Right atrium auricular region (tissue), 2 donors: ENCODE data around the gene FIZ1. TPM values are rescaled to one million over a fixed set of nuclear protein-coding genes. Genes with fewer than 3 reads are reported as not detected.
A peak's percentile ranks its signal among the peaks of the same experiment; 100 is the strongest.

Experiments used
- DNase-seq: peaks from one replicate; pipeline ENCODE4 v3.0.0-alpha.2; 2019; ENCODE audit warnings: low spot score
- H3K27ac ChIP-seq, 2 donors: fragments of 200-600 bp; sonication (generic); 1 replicate in 1 of 2; 2 replicates in 1 of 2; pipeline ENCODE4 v1.5.1; 2016 to 2019
- H3K27me3 ChIP-seq, 2 donors: fragments of 200-600 bp; sonication (generic); one replicate each; pipeline versions ENCODE4 v1.5.1 to v1.6.0; 2017 to 2019
- H3K36me3 ChIP-seq: fragments of 200-600 bp; sonication (generic); one replicate; pipeline ENCODE4 v1.5.1; 2016
- H3K4me1 ChIP-seq, 2 donors: fragments of 200-600 bp; sonication (generic); one replicate each; pipeline versions ENCODE4 v1.5.1 to v1.6.0; 2017 to 2019
- H3K4me3 ChIP-seq, 2 donors: fragments of 200-600 bp; sonication (generic); 1 replicate in 1 of 2; 2 replicates in 1 of 2; pipeline ENCODE4 v1.5.1; 2017 to 2019; ENCODE audit warnings: mild to moderate bottlenecking in 1 of 2, moderate library complexity in 1 of 2
- H3K9me3 ChIP-seq, 2 donors: fragments of 200-600 bp; sonication (generic); one replicate each; pipeline ENCODE4 v1.5.1; 2019
- total RNA-seq, 2 donors: library from RNA; depleted of rRNA; stranded (reverse); fragments of >200 nt; gene quantifications; one replicate each; pipeline ENCODE4 v1.1.0, GENCODE V29; 2016
- TF ChIP-seq, protein P1 (sequence below), 2 donors: fragments of 200-600 bp; sonication (generic); IDR thresholded peaks; one replicate each; pipeline ENCODE4 v1.5.1; 2019; ENCODE audit warnings: antibody characterized with exemption in 2 of 2

FIZ1 gene
- total RNA-seq, 2 donors from 2014 or later: 9.2 to 12.2 TPM

DNA sequence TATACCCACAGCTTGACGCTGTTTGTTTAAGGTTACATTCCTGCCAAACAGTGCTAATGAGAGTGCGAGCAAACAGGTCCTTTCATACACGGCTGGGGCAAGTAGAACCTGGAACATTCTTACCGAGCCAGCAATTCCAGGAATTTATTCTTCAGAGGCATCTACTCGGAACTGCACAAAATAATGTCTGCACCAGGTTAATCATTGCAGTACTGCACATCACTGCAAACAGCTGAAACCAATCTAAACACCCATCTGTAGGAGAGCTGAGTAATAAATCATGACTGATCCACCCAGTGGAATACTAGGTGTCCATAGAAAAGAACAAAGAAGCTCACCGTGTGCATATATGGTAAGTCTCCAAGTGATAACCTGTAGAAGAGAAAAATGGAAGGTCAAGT, 17.5 kb downstream of the FIZ1 start:
- no peaks in the 10 kb centered on the region for H3K27me3 ChIP-seq
- no peaks in the 10 kb centered on the region for H3K9me3 ChIP-seq
- no peak overlapping the region for H3K4me3 ChIP-seq
- H3K36me3 ChIP-seq: peaks cover 10% of the 10 kb centered on the region
- no peak overlapping the region for H3K27ac ChIP-seq
- peaks cover 0 to 28% of the 10 kb centered on the region in 2 donors for H3K4me1 ChIP-seq
- TF ChIP-seq, protein P1, sequence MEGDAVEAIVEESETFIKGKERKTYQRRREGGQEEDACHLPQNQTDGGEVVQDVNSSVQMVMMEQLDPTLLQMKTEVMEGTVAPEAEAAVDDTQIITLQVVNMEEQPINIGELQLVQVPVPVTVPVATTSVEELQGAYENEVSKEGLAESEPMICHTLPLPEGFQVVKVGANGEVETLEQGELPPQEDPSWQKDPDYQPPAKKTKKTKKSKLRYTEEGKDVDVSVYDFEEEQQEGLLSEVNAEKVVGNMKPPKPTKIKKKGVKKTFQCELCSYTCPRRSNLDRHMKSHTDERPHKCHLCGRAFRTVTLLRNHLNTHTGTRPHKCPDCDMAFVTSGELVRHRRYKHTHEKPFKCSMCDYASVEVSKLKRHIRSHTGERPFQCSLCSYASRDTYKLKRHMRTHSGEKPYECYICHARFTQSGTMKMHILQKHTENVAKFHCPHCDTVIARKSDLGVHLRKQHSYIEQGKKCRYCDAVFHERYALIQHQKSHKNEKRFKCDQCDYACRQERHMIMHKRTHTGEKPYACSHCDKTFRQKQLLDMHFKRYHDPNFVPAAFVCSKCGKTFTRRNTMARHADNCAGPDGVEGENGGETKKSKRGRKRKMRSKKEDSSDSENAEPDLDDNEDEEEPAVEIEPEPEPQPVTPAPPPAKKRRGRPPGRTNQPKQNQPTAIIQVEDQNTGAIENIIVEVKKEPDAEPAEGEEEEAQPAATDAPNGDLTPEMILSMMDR (IDR thresholded peaks at IDR 0.05): no peak
- no peak for DNase-seq

DNA sequence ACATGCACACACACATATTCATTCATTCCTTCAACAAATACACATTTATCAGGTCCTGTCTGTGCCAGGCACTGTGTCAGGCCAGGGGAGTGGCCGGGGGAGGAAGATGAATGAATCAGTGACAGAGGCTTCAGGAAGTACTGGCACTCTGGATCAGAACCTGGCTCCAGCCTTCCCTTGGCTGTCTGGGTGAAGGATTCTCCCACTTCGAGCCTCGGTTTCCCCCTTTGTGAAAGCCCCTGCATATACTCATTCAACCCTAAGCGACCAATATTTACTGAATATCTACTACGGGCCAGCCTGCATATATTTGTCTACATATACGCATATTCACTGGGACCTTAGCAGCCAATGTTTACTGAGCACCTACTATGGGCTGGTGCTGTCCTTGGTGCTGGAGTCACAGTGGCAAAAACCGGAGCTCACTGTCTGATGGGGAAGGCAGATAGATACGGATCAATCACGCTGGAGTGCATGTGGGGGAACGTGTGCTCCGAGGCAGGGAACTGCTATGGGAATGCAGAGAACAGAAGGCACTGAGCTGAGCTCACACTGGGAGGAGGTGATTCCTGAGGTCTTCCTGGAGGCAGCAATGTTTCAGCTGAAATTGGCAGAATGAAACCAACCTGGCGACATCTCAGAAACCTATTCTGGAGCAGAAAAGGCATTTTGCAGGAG, 18.0 kb downstream of the FIZ1 start:
- peak overlapping the region; percentile 83 to 96 for H3K4me3 ChIP-seq
- H3K9me3 ChIP-seq: no peaks in the 10 kb centered on the region
- TF ChIP-seq, protein P1 (IDR thresholded peaks at IDR 0.05): no peak
- no peaks in the 10 kb centered on the region for H3K27me3 ChIP-seq
- DNase-seq: no peak
- H3K27ac ChIP-seq: peak overlapping the region; percentile 91 to 97
- H3K36me3 ChIP-seq: peaks cover 10% of the 10 kb centered on the region
- H3K4me1 ChIP-seq: peaks cover 0 to 22% of the 10 kb centered on the region in 2 donors

DNA sequence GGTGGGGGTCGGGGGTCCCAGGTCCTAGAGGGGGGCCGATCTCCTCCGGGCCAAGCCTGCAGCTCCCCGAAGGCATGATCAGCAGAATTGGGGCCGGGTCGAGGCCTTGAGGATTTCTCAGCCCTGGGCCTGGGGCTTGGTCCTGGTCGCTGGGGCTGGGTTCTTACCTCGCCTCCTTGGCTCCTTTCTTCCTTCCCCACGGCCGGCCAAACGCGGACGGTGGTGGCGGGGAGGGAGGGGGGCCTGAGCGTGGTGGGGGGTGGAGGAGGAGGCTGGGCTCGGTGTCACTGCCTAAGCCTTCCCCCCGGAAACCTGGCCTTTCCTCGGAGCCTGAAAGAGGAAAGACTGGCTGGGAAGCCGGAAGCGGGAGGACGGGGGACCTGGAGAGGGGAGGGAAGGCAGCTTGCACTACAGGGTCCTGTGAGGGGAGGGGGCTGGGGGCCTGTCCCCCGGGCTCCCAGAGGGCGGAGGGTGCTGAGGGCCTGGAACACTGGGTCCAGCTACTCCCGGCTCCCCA, 18.6 kb downstream of the FIZ1 start, which contains the start of gene ZNF579:
Gene ZNF579 (minus strand): TSS at position 221 of the 517 bp plus-strand sequence. CDS start 1,209 bp downstream, outside the sequence.
- peak; percentile 82 for DNase-seq

DNA sequence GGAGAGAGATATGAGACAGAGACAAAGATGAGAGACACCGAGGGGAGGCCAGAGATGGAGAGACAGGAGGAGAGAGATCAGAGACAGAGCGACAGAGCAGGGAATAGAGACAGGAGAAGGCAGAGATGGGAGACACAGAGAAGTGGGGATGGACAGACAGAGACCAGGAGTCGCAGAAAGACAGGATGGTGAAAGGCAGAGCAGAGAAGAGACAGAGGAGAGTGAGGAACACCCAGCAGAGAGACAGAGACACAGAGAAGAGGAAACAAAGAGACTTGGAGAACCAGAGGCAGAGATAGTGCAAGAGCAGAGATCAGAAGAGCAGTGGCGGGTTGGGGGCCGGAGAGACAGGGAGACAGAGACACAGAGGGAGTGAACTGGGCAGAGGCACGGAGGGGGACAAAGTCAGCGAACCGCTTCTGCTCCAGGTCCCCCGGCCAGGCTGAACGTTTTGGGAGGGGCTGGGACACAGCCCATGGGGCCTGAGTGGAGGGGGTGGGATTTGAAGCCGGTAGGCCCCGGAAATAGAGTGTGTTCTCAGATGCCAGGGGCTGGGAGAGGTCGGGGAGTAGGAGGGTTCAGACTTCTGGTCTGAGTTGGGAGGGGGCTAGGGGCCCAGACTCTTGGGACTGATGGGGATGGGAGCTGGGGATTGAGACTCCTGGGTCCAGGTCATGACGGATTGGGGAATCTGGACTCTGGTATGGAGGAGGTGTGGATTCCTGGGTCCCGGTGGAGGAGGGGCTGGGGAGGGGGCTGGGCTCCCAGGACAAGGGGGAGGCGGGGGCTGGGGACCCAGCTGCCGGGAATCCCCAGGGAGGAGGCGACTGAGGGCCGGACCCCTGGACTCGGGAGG, 19.3 kb downstream of the FIZ1 start:
- no peak for DNase-seq
- Histone ChIP-seq H3K9me3 (no peaks in the 10 kb centered on the region), H3K27me3 (no peaks in the 10 kb centered on the region), H3K4me1 (peaks cover 0 to 12% of the 10 kb centered on the region in 2 donors), H3K4me3 (peak overlapping the region; percentile 83 to 96), H3K36me3 (peaks cover 10% of the 10 kb centered on the region), H3K27ac (peak overlapping the region; percentile 91 to 97)
- TF ChIP-seq, protein P1 (IDR thresholded peaks at IDR 0.05): no peak

More for the DNA sequence above, 18.6 kb downstream of the FIZ1 start, which contains the start of gene ZNF579:
- Histone ChIP-seq H3K27ac (peak within 1 kb of the TSS; percentile 91 to 97), H3K4me3 (peak within 1 kb of the TSS; percentile 83 to 96), H3K4me1 (peaks cover 0 to 16% of the 10 kb centered on the region in 2 donors), H3K36me3 (peaks cover 10% of the 10 kb centered on the region), H3K9me3 (no peaks in the 10 kb centered on the region), H3K27me3 (no peaks in the 10 kb centered on the region)
- TF ChIP-seq, protein P1 (IDR thresholded peaks at IDR 0.05): no peak

DNA sequence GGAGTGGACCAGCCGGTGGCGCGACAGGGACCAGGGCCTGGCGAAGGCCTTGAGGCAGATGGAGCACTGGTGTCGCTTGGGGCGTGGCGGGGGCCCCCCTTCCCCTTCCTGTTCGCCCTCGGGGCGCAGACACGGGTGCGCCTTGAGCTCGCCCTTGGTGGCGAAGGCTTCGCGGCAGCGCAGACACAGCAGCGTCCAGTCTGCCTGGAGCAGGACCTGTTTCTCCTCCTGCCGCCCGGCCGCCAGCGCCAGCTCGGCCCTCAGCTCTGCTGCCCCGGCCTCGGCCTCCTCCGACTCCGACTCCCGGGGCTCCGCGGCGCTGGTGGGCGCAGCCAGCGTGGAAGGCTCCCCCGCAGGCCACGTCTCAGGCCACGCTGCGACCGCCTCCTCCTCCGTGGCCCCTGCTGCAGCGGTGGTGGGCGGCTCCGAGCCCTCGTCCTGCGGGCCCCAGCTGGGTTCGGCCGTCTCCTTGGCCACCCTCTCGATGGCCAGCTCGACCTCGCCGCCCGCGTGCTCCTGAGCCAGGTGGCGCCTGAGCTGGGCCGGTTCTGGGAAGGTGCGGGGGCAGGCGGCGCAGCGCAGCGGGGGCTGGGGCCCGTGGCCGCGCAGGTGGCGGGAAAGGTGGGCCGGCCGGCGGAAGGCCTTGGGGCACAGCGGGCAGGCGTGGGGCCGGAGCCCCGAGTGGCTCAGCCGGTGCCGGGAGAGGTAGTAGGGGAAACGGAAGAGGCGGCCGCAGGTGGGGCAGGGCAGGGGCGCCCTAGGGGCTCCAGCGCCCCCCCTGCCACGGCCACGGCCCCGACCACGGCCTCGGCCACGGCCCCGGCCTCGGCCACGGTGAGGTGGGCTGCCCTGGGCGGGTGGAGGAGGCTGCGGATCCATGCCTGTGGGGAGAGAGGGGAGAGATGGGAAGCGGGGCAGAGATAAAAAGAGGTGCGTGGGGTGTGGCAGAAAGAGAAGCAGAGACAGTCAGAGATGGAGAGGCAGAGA, 20.3 kb downstream of the FIZ1 start:
- Histone ChIP-seq H3K4me3 (peak overlapping the region; percentile 83 to 96), H3K4me1 (peaks cover 0 to 12% of the 10 kb centered on the region in 2 donors), H3K9me3 (no peaks in the 10 kb centered on the region), H3K27ac (peak overlapping the region in 1 of 2 donors; percentile 97), H3K36me3 (peaks cover 10% of the 10 kb centered on the region), H3K27me3 (no peaks in the 10 kb centered on the region)
- TF ChIP-seq, protein P1 (IDR thresholded peaks at IDR 0.05): no peak
- DNase-seq: no peak
